IMR-90 (cell line): Measurements from ENCODE around the gene EIF4G3. TPM values are rescaled to one million over a fixed set of nuclear protein-coding genes. Genes with fewer than 3 reads are reported as not detected.

Experiments
- ATAC-seq: fragments of 200-7000 bp; cut with Tn5 transposase; 2 replicates; pipeline ENCODE4 v1.9.1; 2020; ENCODE audit warnings: low read depth, mild to moderate bottlenecking, moderate library complexity
- BruUV-seq: library from RNA; stranded (reverse); fragments of 400-500 nt; replicated peaks from 2 replicates; lab custom pipeline; 2021; lab: Mats Ljungman, UMichigan
- CTCF ChIA-PET: fragments of 300-600 bp; formaldehyde crosslinking; extraction: SDS; loops from one replicate; lab custom pipeline; 2021; ENCODE audit warnings: antibody characterized with exemption; lab: Yijun Ruan, JAX
- POLR2A ChIA-PET: fragments of 300-600 bp; sonication (Branson Sonifier 250); formaldehyde crosslinking; loops from one replicate; lab custom pipeline; 2022; ENCODE audit warnings: antibody characterized with exemption; ENCODE audit not compliant: unreplicated experiment; lab: Charles Lee
- DNase-seq: peaks from one replicate; pipeline ENCODE4 v3.0.0; 2013
- H2AFZ ChIP-seq: replicated peaks from 2 replicates; pipeline ENCODE3; 2013; ENCODE audit warnings: low read length, mild to moderate bottlenecking; ENCODE audit not compliant: poor library complexity
- H2AK5ac ChIP-seq: 2 replicates; pipeline ENCODE4 v1.6.1; 2013; ENCODE audit warnings: low read depth, low read length, inconsistent platforms
- H2AK9ac ChIP-seq: replicated peaks from 2 replicates; pipeline ENCODE3; 2013; ENCODE audit warnings: mild to moderate bottlenecking, low read depth, low read length, moderate library complexity; ENCODE audit not compliant: poor library complexity
- H2BK120ac ChIP-seq: 2 replicates; pipeline ENCODE4 v1.6.1; 2013; ENCODE audit warnings: low read depth, low read length, inconsistent platforms
- H2BK15ac ChIP-seq: 3 replicates; pipeline ENCODE4 v1.6.1; 2013; ENCODE audit warnings: low read depth, low read length, inconsistent platforms
- H2BK20ac ChIP-seq: 2 replicates; pipeline ENCODE4 v1.6.1; 2013; ENCODE audit warnings: low read depth, mild to moderate bottlenecking, inconsistent platforms, low read length, moderate library complexity
- H2BK5ac ChIP-seq: 2 replicates; pipeline ENCODE4 v1.6.1; 2013; ENCODE audit warnings: mild to moderate bottlenecking, low read depth, low read length, inconsistent platforms; ENCODE audit not compliant: poor library complexity, severe bottlenecking
- H3K14ac ChIP-seq: replicated peaks from 2 replicates; pipeline ENCODE4 v1.6.1; 2013; ENCODE audit warnings: low read depth, low read length, inconsistent platforms
- H3K18ac ChIP-seq: 2 replicates; pipeline ENCODE4 v1.6.1; 2013; ENCODE audit warnings: low read depth, low read length, control low read depth
- H3K23ac ChIP-seq: 2 replicates; pipeline ENCODE4 v1.6.1; 2013; ENCODE audit warnings: low read depth, low read length, inconsistent platforms
- H3K27ac ChIP-seq: 2 replicates; pipeline ENCODE4 v1.5.1; 2013; ENCODE audit warnings: mild to moderate bottlenecking, control low read depth, low read length; ENCODE audit not compliant: insufficient read depth
- H3K27me3 ChIP-seq: 2 replicates; pipeline ENCODE4 v1.6.1; 2013; ENCODE audit warnings: low read length; ENCODE audit not compliant: control insufficient read depth, insufficient read depth
- H3K36me3 ChIP-seq: 2 replicates; pipeline ENCODE4 v1.6.1; 2013; ENCODE audit warnings: low read length, mixed read lengths; ENCODE audit not compliant: control insufficient read depth, insufficient read depth
- H3K4ac ChIP-seq: 2 replicates; pipeline ENCODE4 v1.6.1; 2013; ENCODE audit warnings: low read depth, low read length, inconsistent platforms
- H3K4me1 ChIP-seq: 2 replicates; pipeline ENCODE4 v1.6.1; 2013; ENCODE audit warnings: low read length, mixed read lengths; ENCODE audit not compliant: control insufficient read depth, insufficient read depth
- H3K4me2 ChIP-seq: 2 replicates; pipeline ENCODE4 v1.6.1; 2013; ENCODE audit warnings: low read depth, mild to moderate bottlenecking, control low read depth, low read length, moderate library complexity
- H3K4me3 ChIP-seq: 2 replicates; pipeline ENCODE4 v1.5.1; 2013; ENCODE audit warnings: low read depth, mild to moderate bottlenecking, control low read depth, low read length, moderate library complexity; ENCODE audit not compliant: insufficient read depth
- H3K56ac ChIP-seq: 2 replicates; pipeline ENCODE4 v1.6.1; 2013; ENCODE audit warnings: low read length, inconsistent platforms; ENCODE audit not compliant: insufficient read depth; ENCODE audit errors: extremely low read depth
- H3K79me1 ChIP-seq, 2 experiments: 2 replicates each; pipeline ENCODE4 v1.6.1; 2013; ENCODE audit warnings: low read length in 2 of 2, inconsistent platforms in 1 of 2, low read depth in 1 of 2
- H3K9ac ChIP-seq: 2 replicates; pipeline ENCODE4 v1.6.1; 2013; ENCODE audit warnings: low read depth, low read length, control low read depth
- H3K9me1 ChIP-seq: 2 replicates; pipeline ENCODE4 v1.6.1; 2013; ENCODE audit warnings: low read length, inconsistent platforms; ENCODE audit not compliant: insufficient read depth
- H3K9me3 ChIP-seq: 2 replicates; pipeline ENCODE4 v1.6.1; 2013; ENCODE audit warnings: low read length; ENCODE audit not compliant: control insufficient read depth, insufficient read depth
- H4K20me1 ChIP-seq: 2 replicates; pipeline ENCODE4 v1.6.1; 2013; ENCODE audit warnings: low read length, inconsistent platforms; ENCODE audit not compliant: insufficient read depth
- H4K5ac ChIP-seq: 2 replicates; pipeline ENCODE4 v1.6.1; 2013; ENCODE audit warnings: mild to moderate bottlenecking, low read depth, low read length, control low read depth
- H4K8ac ChIP-seq, 2 experiments: 2 replicates each; pipeline ENCODE4 v1.6.1; 2013; ENCODE audit warnings: low read depth in 2 of 2, low read length in 2 of 2, control low read depth in 1 of 2, inconsistent platforms in 1 of 2
- H4K91ac ChIP-seq: 2 replicates; pipeline ENCODE4 v1.6.1; 2013; ENCODE audit warnings: low read depth, low read length, inconsistent platforms; ENCODE audit not compliant: insufficient read depth
- CHD1 ChIP-seq: IDR thresholded peaks from 2 replicates; pipeline ENCODE4 v1.6.1; 2012; ENCODE audit warnings: low read depth, low read length, improper control_type of control experiment
- FOS ChIP-seq: fragments of 150-350 bp; IDR thresholded peaks from 2 replicates; pipeline ENCODE4 v1.6.1; 2016; ENCODE audit warnings: low read depth, low read length
- MAFK ChIP-seq: IDR thresholded peaks from 2 replicates; pipeline ENCODE4 v1.6.1; 2012; ENCODE audit warnings: low read depth, low read length, improper control_type of control experiment
- MAZ ChIP-seq: IDR thresholded peaks from 2 replicates; pipeline ENCODE4 v1.6.1; 2012; ENCODE audit warnings: low read depth, mild to moderate bottlenecking, low read length, improper control_type of control experiment, moderate library complexity, borderline replicate concordance
- MXI1 ChIP-seq: IDR thresholded peaks from 2 replicates; pipeline ENCODE4 v1.6.1; 2012; ENCODE audit warnings: low read depth, mild to moderate bottlenecking, low read length, moderate library complexity, borderline replicate concordance
- NFE2L2 ChIP-seq: fragments of 150-350 bp; IDR thresholded peaks from 2 replicates; pipeline ENCODE4 v1.6.1; 2016; ENCODE audit warnings: low read depth, mild to moderate bottlenecking, low read length
- POLR2A ChIP-seq: IDR thresholded peaks from 2 replicates; pipeline ENCODE4 v1.6.1; 2012; ENCODE audit warnings: mild to moderate bottlenecking, low read depth, low read length
- RAD21 ChIP-seq: IDR thresholded peaks from 2 replicates; pipeline ENCODE4 v1.6.1; 2012; ENCODE audit warnings: low read length, improper control_type of control experiment
- RFX5 ChIP-seq: IDR thresholded peaks from 2 replicates; pipeline ENCODE4 v1.8.0; 2012; ENCODE audit warnings: low read depth, mild to moderate bottlenecking, low read length, moderate library complexity
- WGBS, 2 experiments: methylation state at CpG; one replicate each; pipeline versions ENCODE4 v1.1.5 to v1.1.7; 2013; ENCODE audit warnings: missing lambda C conversion rate in 2 of 2; ENCODE audit not compliant: insufficient read length in 1 of 2; ENCODE audit errors: extremely low coverage in 2 of 2; 5-methylcytosine and 5-hydroxymethylcytosine counted together
- dilution Hi-C: fragments of 300-500 bp; cut with HindIII; formaldehyde crosslinking; loops from one replicate; pipeline ENCODE4 v1.14.3; 2018; ENCODE audit warnings: low sequenced_read_pairs; ENCODE audit not compliant: unreplicated experiment
- in situ Hi-C: fragments of 300-500 bp; cut with MboI; formaldehyde crosslinking; loops from 3 replicates; pipeline ENCODE4 v1.14.3; 2019; ENCODE audit warnings: low sequenced_read_pairs, inconsistent platforms, mixed read lengths
- intact Hi-C: fragments of 100-400 bp; cut with micrococcal nuclease; formaldehyde crosslinking; loops from 2 replicates; pipeline ENCODE4 v1.10.0; 2022
- polyA plus RNA-seq, 3 experiments: library from polyadenylated mRNA; depleted of rRNA; stranded (reverse); fragments of >200 nt; gene quantifications; 2 replicates each; pipeline ENCODE4 v1.2.3, GENCODE V29; 2012; ENCODE audit warnings: low replicate concordance in 1 of 3
- total RNA-seq: library from RNA; depleted of rRNA; stranded (reverse); fragments of >200 nt; gene quantifications from 2 replicates; pipeline ENCODE4 v1.2.3, GENCODE V29; 2012
- TF ChIP-seq, protein P1 (sequence below): fragments of 150-350 bp; IDR thresholded peaks from 2 replicates; pipeline ENCODE4 v1.6.1; 2016; ENCODE audit warnings: low read depth, mild to moderate bottlenecking, low read length, moderate library complexity, borderline replicate concordance
- TF ChIP-seq, protein P2 (sequence below): fragments of 150-350 bp; IDR thresholded peaks from 2 replicates; pipeline ENCODE4 v1.6.1; 2017; ENCODE audit warnings: mild to moderate bottlenecking, antibody characterized with exemption, low read length, low read depth

EIF4G3 gene
- total and polyA plus RNA-seq, 2 of the 4 experiments (the other 2 are of a cell fraction), result 25.8 to 49.2 TPM

DNA sequence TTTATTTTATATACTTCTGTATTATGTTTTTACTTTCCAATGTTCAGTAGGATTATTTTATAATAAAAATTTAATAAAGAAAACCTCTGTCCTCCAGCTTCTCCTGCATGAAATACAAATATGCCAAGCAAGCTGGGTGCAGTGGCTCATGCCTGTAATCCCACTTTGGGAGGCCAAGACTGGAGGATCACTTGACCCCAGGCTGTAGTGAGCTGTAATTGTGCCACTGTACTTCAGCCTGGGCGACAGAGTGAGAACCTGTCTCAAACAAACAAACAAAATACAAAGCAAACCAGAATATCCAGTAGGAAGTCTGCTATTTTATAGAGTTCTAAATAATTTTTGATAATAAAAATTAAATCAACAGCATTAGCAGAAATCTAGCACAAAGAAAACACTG, 168.8 kb downstream of the EIF4G3 start:
- Histone ChIP-seq H3K4me3 (no peak overlapping the region), H3K9me1 (no peaks in the 10 kb centered on the region), H3K9me3 (no peaks in the 10 kb centered on the region), H3K9ac (no peak overlapping the region), H3K14ac (no peak overlapping the region), H3K4ac (no peak overlapping the region), H4K5ac (no peak overlapping the region), H4K20me1 (peaks cover 24% of the 10 kb centered on the region), H2BK20ac (no peak overlapping the region), H3K36me3 (no peaks in the 10 kb centered on the region), H3K27ac (no peak overlapping the region), H2BK15ac (no peak overlapping the region), H2AK9ac (no peak overlapping the region), H4K8ac (no peak overlapping the region), H4K91ac (no peak overlapping the region), H3K18ac (no peak overlapping the region), H2AK5ac (no peak overlapping the region), H2BK120ac (no peak overlapping the region), H2BK5ac (no peak overlapping the region), H3K56ac (no peak overlapping the region), H3K27me3 (no peaks in the 10 kb centered on the region), H3K4me1 (no peaks in the 10 kb centered on the region), H3K4me2 (no peak overlapping the region), H2AFZ (no peak overlapping the region), H3K79me1 (peaks cover 27 to 54% of the 10 kb centered on the region in 2 experiments), H3K23ac (no peak overlapping the region)
- DNase-seq (no peak), ATAC-seq (no peak)
- CTCF ChIA-PET, result no interaction called here
- TF ChIP-seq NFE2L2, result no peak
- TF ChIP-seq MXI1, result no peak
- TF ChIP-seq, protein P1, sequence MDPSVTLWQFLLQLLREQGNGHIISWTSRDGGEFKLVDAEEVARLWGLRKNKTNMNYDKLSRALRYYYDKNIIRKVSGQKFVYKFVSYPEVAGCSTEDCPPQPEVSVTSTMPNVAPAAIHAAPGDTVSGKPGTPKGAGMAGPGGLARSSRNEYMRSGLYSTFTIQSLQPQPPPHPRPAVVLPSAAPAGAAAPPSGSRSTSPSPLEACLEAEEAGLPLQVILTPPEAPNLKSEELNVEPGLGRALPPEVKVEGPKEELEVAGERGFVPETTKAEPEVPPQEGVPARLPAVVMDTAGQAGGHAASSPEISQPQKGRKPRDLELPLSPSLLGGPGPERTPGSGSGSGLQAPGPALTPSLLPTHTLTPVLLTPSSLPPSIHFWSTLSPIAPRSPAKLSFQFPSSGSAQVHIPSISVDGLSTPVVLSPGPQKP, result no peak
- no peak for TF ChIP-seq CHD1
- no peak for TF ChIP-seq MAZ
- TF ChIP-seq FOS, result no peak
- TF ChIP-seq RAD21, result no peak
- TF ChIP-seq, protein P2, sequence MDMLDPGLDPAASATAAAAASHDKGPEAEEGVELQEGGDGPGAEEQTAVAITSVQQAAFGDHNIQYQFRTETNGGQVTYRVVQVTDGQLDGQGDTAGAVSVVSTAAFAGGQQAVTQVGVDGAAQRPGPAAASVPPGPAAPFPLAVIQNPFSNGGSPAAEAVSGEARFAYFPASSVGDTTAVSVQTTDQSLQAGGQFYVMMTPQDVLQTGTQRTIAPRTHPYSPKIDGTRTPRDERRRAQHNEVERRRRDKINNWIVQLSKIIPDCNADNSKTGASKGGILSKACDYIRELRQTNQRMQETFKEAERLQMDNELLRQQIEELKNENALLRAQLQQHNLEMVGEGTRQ, result no peak
- TF ChIP-seq MAFK, result no peak
- TF ChIP-seq POLR2A, result no peak
- no peak for TF ChIP-seq RFX5
- dilution Hi-C loops (no loop called here), in situ Hi-C loops (no loop called here), intact Hi-C loops (loop anchor here (5.0 kb wide), 1 partner anchor 51 kb away; no protein-coding TSS in a partner anchor)
- no CpG with 5 or more reads among the region's 1 CpG for WGBS, 2 experiments
- POLR2A ChIA-PET, result no interaction called here
- no TSS peak for BruUV-seq
